Keratinocyte (primary cell): ENCODE measurements around the gene KRT4.
"Not testable (repeated sequence)": the region's sequence is repeated elsewhere in the genome, so short reads cannot be mapped to it uniquely, and the experiment has no call there.

Experiments
- EZH2 ChIP-seq: IDR thresholded peaks from one replicate; pipeline ENCODE4 v1.6.1; 2012; ENCODE audit warnings: inconsistent platforms, mild to moderate bottlenecking, low read length, moderate library complexity
- TF ChIP-seq, protein P1 (sequence below), 3 experiments: IDR thresholded peaks in 1 of 3; conservative IDR thresholded peaks in 1 of 3; optimal IDR thresholded peaks in 1 of 3; 2 replicates in 2 of 3; 3 replicates in 1 of 3; pipeline versions ENCODE3 to v1.5.1; 2011; ENCODE audit warnings: low read length in 3 of 3, mild to moderate bottlenecking in 3 of 3, moderate library complexity in 2 of 3, control low read depth in 1 of 3, inconsistent platforms in 1 of 3; ENCODE audit not compliant: insufficient read depth in 2 of 3; ENCODE audit errors: extremely low read depth in 1 of 3

DNA sequence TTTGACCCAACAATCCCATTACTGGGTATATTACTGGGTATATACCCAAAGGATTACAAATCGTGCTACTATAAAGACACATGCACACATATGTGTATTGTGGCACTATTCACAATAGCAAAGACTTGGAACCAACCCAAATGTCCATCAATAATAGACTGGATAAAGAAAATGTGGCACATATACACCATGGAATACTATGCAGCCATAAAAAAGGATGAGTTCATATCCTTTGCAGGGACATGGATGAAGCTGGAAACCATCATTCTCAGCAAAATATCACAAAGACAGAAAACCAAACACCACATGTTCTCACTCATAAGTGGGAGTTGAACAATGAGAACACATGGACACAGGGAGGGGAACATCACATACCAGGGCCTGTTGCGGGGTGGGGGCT lies 42.2 kb upstream of the KRT4 start:
- TF ChIP-seq, protein P1, sequence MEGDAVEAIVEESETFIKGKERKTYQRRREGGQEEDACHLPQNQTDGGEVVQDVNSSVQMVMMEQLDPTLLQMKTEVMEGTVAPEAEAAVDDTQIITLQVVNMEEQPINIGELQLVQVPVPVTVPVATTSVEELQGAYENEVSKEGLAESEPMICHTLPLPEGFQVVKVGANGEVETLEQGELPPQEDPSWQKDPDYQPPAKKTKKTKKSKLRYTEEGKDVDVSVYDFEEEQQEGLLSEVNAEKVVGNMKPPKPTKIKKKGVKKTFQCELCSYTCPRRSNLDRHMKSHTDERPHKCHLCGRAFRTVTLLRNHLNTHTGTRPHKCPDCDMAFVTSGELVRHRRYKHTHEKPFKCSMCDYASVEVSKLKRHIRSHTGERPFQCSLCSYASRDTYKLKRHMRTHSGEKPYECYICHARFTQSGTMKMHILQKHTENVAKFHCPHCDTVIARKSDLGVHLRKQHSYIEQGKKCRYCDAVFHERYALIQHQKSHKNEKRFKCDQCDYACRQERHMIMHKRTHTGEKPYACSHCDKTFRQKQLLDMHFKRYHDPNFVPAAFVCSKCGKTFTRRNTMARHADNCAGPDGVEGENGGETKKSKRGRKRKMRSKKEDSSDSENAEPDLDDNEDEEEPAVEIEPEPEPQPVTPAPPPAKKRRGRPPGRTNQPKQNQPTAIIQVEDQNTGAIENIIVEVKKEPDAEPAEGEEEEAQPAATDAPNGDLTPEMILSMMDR (optimal IDR thresholded peaks at IDR 0.05 in 1 of 3, IDR thresholded peaks at IDR 0.05 in 1 of 3, conservative IDR thresholded peaks at IDR 0.05 in 1 of 3; ENCODE audit: extremely low read depth in 1 of 3, insufficient read depth in 2 of 3, low read length in 3 of 3) = not testable (repeated sequence)
- not testable (repeated sequence) for TF ChIP-seq EZH2
